ENCODE results near the gene RALGAPA1.

Gene RALGAPA1

DNA sequence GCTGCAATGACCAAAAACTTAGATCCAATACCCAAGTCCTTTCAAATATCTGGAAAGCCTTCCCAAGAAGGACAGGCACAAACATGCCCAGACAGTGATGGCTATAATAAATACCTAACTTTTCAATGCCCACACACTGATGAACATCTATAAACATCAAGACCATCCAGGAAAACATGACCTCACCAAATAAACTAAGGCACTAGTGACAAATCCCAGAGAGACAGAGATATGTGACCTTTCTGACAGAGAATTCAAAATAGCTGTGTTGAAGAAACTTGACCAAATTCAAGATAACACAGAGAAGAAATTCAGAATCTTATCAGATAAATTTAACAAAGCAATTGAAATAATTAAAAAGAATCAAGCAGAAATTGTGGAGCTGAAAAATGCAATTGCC is 313.8 kb downstream of the RALGAPA1 start:
- Histone ChIP-seq H3K4me2 (ENCODE audit: low read length) (no peak overlapping the region), H3K9ac (ENCODE audit: low read length) (no peak overlapping the region), H4K20me1 (ENCODE audit: insufficient read depth, low read length) (no peaks in the 10 kb centered on the region), H3K4me3 (ENCODE audit: low read length) (no peak overlapping the region), H3K79me2 (ENCODE audit: low read length) (no peaks in the 10 kb centered on the region), H3K9me3 (ENCODE audit: insufficient read depth, low read length) (no peaks in the 10 kb centered on the region), H3K27me3 (ENCODE audit: low read depth, low read length) (no peaks in the 10 kb centered on the region), H3K27ac (ENCODE audit: low read length) (no peak overlapping the region), H2AFZ (ENCODE audit: low read depth, low read length) (no peak overlapping the region), H3K4me1 (ENCODE audit: low read length) (no peaks in the 10 kb centered on the region), H3K36me3 (replicated peaks; ENCODE audit: low read depth, low read length) (peaks cover 4% of the 10 kb centered on the region)
- TF ChIP-seq EZH2phosphoT487 (IDR thresholded peaks at IDR 0.05; ENCODE audit: low read depth), result no peak
- TF ChIP-seq, protein P1, sequence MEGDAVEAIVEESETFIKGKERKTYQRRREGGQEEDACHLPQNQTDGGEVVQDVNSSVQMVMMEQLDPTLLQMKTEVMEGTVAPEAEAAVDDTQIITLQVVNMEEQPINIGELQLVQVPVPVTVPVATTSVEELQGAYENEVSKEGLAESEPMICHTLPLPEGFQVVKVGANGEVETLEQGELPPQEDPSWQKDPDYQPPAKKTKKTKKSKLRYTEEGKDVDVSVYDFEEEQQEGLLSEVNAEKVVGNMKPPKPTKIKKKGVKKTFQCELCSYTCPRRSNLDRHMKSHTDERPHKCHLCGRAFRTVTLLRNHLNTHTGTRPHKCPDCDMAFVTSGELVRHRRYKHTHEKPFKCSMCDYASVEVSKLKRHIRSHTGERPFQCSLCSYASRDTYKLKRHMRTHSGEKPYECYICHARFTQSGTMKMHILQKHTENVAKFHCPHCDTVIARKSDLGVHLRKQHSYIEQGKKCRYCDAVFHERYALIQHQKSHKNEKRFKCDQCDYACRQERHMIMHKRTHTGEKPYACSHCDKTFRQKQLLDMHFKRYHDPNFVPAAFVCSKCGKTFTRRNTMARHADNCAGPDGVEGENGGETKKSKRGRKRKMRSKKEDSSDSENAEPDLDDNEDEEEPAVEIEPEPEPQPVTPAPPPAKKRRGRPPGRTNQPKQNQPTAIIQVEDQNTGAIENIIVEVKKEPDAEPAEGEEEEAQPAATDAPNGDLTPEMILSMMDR (IDR thresholded peaks at IDR 0.05; ENCODE audit: low read depth, low read length), result no peak

GRCh38 chr14:35492569-35493014 is 316.5 kb downstream of the RALGAPA1 start:
- peaks cover 4% of the 10 kb centered on the region for H3K36me3 ChIP-seq (replicated peaks; ENCODE audit: low read depth, low read length)
- H3K9me3 ChIP-seq (ENCODE audit: insufficient read depth, low read length), result no peaks in the 10 kb centered on the region
- no peak overlapping the region for H3K27ac ChIP-seq (ENCODE audit: low read length)
- H2AFZ ChIP-seq (ENCODE audit: low read depth, low read length), result no peak overlapping the region
- TF ChIP-seq EZH2phosphoT487 (IDR thresholded peaks at IDR 0.05; ENCODE audit: low read depth), result no peak
- TF ChIP-seq, protein P1 (IDR thresholded peaks at IDR 0.05; ENCODE audit: low read depth, low read length), result no peak
- H3K79me2 ChIP-seq (ENCODE audit: low read length), result no peaks in the 10 kb centered on the region
- no peaks in the 10 kb centered on the region for H3K4me1 ChIP-seq (ENCODE audit: low read length)
- H3K4me3 ChIP-seq (ENCODE audit: low read length), result no peak overlapping the region
- no peaks in the 10 kb centered on the region for H4K20me1 ChIP-seq (ENCODE audit: insufficient read depth, low read length)
- H3K4me2 ChIP-seq (ENCODE audit: low read length), result no peak overlapping the region
- H3K27me3 ChIP-seq (ENCODE audit: low read depth, low read length), result no peaks in the 10 kb centered on the region
- no peak overlapping the region for H3K9ac ChIP-seq (ENCODE audit: low read length)
